ENCODE measurements around the gene MOSPD3. TPM values are rescaled to one million over a fixed set of nuclear protein-coding genes. Genes with fewer than 3 reads are reported as not detected.

The MOSPD3 gene
- total RNA-seq, 1 experiment from 2014 or later, result 9.4 TPM

DNA sequence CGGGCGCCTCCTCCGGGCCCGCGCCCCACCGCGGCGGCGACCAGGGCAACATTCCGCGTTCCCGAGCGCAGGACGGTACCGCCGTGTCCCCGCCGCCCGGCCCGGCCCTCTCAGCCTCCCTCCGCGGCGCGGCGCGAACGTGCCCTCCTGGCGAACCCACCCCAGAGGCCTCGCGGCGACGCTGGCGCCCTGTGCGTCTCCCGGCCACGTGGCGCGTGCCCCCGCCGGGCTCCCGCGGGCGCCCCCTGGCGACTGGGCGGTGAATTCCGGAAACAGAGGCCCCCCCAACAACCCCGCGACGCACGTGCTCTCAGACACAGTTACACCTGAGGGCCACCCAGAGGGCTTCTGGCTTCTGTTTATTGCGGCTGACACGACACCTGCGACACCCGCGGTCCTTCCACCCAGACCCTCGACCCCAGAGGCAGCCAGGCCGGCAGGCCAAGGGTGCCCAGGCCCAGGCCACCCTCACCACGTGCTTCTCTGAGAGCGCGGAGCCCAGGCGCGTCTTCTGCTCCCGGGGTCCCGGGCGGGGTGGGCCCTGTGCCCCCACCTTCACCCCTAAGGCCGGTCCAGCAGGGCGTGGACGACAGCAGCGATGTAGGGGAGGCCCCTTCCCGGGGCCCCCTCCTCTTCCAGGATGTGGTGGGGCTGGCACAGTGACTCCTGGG, 38.5 kb upstream of the MOSPD3 start, which contains the start of gene SAP25:
TSS of gene SAP25 (minus strand) at position 210 of the 671 bp plus-strand sequence. CDS start at position 52, 158 bp downstream.
- Histone ChIP-seq H3K79me2 (ENCODE audit: low read length) (no peaks in the 10 kb centered on the region), H4K20me1 (ENCODE audit: low read length) (no peaks in the 10 kb centered on the region), H3K27ac (ENCODE audit: low read length) (no peak within 1 kb of the TSS), H3K9me2 (replicated peaks; ENCODE audit: low read length) (no peaks in the 10 kb centered on the region), H2AFZ (ENCODE audit: low read length) (no peak within 1 kb of the TSS), H3F3A (ENCODE audit: low read length, unreplicated experiment) (no peaks in the 10 kb centered on the region), H3K4me2 (ENCODE audit: low read length) (no peak within 1 kb of the TSS), H3K9me3 (ENCODE audit: low read length) (no peaks in the 10 kb centered on the region), H3K27me3 (ENCODE audit: low read length) (no peaks in the 10 kb centered on the region), H3K9ac (ENCODE audit: low read length) (no peak within 1 kb of the TSS), H3K4me1 (ENCODE audit: insufficient read depth, low read length) (no peaks in the 10 kb centered on the region; the same call in 1 of the 2 replicates), H3K4me3 (ENCODE audit: low read length) (no peak within 1 kb of the TSS), H3K36me3 (ENCODE audit: low read depth, low read length) (no peaks in the 10 kb centered on the region)
- no TSS peak for BruUV-seq (replicated peaks)
- TF ChIP-seq, protein P1, sequence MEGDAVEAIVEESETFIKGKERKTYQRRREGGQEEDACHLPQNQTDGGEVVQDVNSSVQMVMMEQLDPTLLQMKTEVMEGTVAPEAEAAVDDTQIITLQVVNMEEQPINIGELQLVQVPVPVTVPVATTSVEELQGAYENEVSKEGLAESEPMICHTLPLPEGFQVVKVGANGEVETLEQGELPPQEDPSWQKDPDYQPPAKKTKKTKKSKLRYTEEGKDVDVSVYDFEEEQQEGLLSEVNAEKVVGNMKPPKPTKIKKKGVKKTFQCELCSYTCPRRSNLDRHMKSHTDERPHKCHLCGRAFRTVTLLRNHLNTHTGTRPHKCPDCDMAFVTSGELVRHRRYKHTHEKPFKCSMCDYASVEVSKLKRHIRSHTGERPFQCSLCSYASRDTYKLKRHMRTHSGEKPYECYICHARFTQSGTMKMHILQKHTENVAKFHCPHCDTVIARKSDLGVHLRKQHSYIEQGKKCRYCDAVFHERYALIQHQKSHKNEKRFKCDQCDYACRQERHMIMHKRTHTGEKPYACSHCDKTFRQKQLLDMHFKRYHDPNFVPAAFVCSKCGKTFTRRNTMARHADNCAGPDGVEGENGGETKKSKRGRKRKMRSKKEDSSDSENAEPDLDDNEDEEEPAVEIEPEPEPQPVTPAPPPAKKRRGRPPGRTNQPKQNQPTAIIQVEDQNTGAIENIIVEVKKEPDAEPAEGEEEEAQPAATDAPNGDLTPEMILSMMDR (conservative IDR thresholded peaks at IDR 0.05; ENCODE audit: low read depth, low read length), result no peak
- TF ChIP-seq EZH2 (IDR thresholded peaks at IDR 0.05; ENCODE audit: low read length, unreplicated experiment) (no peak), EZH2phosphoT487 (IDR thresholded peaks at IDR 0.05; ENCODE audit: borderline replicate concordance, low read length) (no peak)
- POLR2A ChIA-PET (ENCODE audit: unreplicated experiment), result no interaction called here
- DNase-seq (no peak), ATAC-seq (no peak)
- intact Hi-C loops (cut with micrococcal nuclease), result no loop called here
- CTCF ChIA-PET, result no interaction called here

DNA sequence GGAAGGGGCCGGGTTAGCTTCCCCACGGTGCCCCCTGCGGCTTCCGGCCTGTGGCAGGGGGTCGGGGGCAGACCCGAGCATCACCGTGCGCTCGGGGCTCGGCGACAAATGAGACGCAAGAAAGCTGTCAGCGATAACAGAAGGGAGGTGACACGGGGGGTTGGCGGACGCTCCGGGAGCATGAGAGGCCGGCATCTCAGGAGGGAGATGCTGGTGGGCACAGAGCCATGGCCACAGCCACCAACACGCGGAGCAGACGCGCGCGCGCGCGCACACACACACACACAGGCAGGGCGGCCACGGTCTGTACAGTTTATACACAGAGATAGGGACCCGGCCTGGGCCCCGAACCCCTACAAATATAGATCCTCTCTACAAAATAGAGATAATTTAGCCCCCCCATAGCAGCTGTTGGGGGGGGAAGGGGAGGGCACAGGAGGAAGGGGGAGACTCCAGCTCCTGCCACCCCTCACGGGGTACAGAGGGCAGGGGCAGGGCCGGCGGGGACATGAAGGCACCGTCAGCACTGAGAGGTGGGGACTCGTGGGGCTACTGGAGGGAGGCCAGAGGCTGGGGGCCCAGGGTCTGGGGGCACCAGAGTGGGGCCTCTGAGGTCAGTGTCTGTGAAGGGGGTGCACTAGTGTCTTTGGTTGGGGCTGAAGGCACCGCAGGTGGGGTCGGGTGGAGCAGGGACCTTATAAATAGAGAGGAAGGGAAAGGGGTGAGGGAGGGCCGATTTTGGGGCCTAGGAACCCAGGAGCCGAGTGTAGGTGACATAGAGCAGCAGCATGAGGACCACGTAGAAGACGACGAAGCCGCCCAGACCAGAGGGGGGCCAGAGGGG, 37.8 kb upstream of the MOSPD3 start:
- no peaks in the 10 kb centered on the region for H3K27me3 ChIP-seq (ENCODE audit: low read length)
- no peaks in the 10 kb centered on the region for H3K79me2 ChIP-seq (ENCODE audit: low read length)
- intact Hi-C loops (cut with micrococcal nuclease), result no loop called here
- CTCF ChIA-PET, result no interaction called here
- no peak for TF ChIP-seq EZH2phosphoT487 (IDR thresholded peaks at IDR 0.05; ENCODE audit: borderline replicate concordance, low read length)
- no peaks in the 10 kb centered on the region; the same call in 1 of the 2 replicates for H3K4me1 ChIP-seq (ENCODE audit: insufficient read depth, low read length)
- no peaks in the 10 kb centered on the region for H3K9me2 ChIP-seq (replicated peaks; ENCODE audit: low read length)
- H3K9me3 ChIP-seq (ENCODE audit: low read length), result no peaks in the 10 kb centered on the region
- no peak overlapping the region for H3K4me3 ChIP-seq (ENCODE audit: low read length)
- TSS peak; percentile 17 for BruUV-seq (replicated peaks)
- H3K36me3 ChIP-seq (ENCODE audit: low read depth, low read length), result 0 out of 2 replicates have a peak, but pooled peaks cover 1% of the 10 kb centered on the region
- DNase-seq (no peak), ATAC-seq (no peak)
- H3K9ac ChIP-seq (ENCODE audit: low read length), result no peak overlapping the region
- H3K4me2 ChIP-seq (ENCODE audit: low read length), result no peak overlapping the region
- no peaks in the 10 kb centered on the region for H4K20me1 ChIP-seq (ENCODE audit: low read length)
- H3F3A ChIP-seq (ENCODE audit: low read length, unreplicated experiment), result no peaks in the 10 kb centered on the region
- POLR2A ChIA-PET (ENCODE audit: unreplicated experiment), result no interaction called here
- no peak overlapping the region for H2AFZ ChIP-seq (ENCODE audit: low read length)
- H3K27ac ChIP-seq (ENCODE audit: low read length), result no peak overlapping the region

DNA sequence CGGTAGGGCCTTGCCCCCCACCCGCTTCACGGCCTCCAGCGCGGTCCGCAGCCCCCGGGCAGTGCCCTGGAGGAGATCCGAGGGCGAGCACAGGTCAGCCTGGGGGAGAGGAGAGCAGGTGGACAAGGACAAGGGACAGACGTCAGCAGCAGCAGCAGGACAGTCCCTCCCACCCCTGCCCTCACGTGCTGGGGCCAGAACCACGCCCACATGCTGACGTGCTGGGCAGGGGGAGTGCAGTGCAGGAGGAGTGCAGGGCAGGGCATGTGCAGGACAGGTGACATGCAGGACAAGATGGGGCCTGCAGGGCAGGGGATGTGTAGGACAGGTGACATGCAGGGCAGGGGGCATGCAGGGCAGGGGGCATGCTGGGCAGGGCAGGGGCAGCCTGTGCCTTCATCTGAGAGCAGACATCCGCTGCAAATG, 37.1 kb upstream of the MOSPD3 start:
- BruUV-seq (replicated peaks), result no TSS peak
- Histone ChIP-seq H3K4me1 (ENCODE audit: insufficient read depth, low read length) (no peaks in the 10 kb centered on the region; the same call in 1 of the 2 replicates), H3K4me3 (ENCODE audit: low read length) (no peak overlapping the region), H3K9me3 (ENCODE audit: low read length) (no peaks in the 10 kb centered on the region), H3K27ac (ENCODE audit: low read length) (no peak overlapping the region), H3K4me2 (ENCODE audit: low read length) (no peak overlapping the region), H3K9me2 (replicated peaks; ENCODE audit: low read length) (no peaks in the 10 kb centered on the region), H2AFZ (ENCODE audit: low read length) (no peak overlapping the region), H3K79me2 (ENCODE audit: low read length) (no peaks in the 10 kb centered on the region), H3K36me3 (ENCODE audit: low read depth, low read length) (peaks cover 4% of the 10 kb centered on the region; the same call in 1 of the 2 replicates), H3K9ac (ENCODE audit: low read length) (no peak overlapping the region), H3K27me3 (ENCODE audit: low read length) (no peaks in the 10 kb centered on the region), H4K20me1 (ENCODE audit: low read length) (no peaks in the 10 kb centered on the region), H3F3A (ENCODE audit: low read length, unreplicated experiment) (no peaks in the 10 kb centered on the region)
- no peak for ATAC-seq
- CTCF ChIA-PET, result no interaction called here
- POLR2A ChIA-PET (ENCODE audit: unreplicated experiment), result no interaction called here
- intact Hi-C loops (cut with micrococcal nuclease), result no loop called here
- DNase-seq, result no peak
- TF ChIP-seq EZH2 (IDR thresholded peaks at IDR 0.05; ENCODE audit: low read length, unreplicated experiment) (no peak), EZH2phosphoT487 (IDR thresholded peaks at IDR 0.05; ENCODE audit: borderline replicate concordance, low read length) (no peak)
- TF ChIP-seq, protein P1 (conservative IDR thresholded peaks at IDR 0.05; ENCODE audit: low read depth, low read length), result no peak
